GM18511 (cell line): ENCODE measurements around the gene SOD2.
"Not testable (repeated sequence)": the region's sequence is repeated elsewhere in the genome, so short reads cannot be mapped to it uniquely, and the experiment has no call there.

Experiments used
- ATAC-seq: cut with Tn5 transposase; IDR thresholded peaks from one replicate; pipeline ENCODE4 v1.9.1; 2021; ENCODE audit warnings: mild to moderate bottlenecking, moderate library complexity; ENCODE audit not compliant: unreplicated experiment

SOD2 gene

DNA sequence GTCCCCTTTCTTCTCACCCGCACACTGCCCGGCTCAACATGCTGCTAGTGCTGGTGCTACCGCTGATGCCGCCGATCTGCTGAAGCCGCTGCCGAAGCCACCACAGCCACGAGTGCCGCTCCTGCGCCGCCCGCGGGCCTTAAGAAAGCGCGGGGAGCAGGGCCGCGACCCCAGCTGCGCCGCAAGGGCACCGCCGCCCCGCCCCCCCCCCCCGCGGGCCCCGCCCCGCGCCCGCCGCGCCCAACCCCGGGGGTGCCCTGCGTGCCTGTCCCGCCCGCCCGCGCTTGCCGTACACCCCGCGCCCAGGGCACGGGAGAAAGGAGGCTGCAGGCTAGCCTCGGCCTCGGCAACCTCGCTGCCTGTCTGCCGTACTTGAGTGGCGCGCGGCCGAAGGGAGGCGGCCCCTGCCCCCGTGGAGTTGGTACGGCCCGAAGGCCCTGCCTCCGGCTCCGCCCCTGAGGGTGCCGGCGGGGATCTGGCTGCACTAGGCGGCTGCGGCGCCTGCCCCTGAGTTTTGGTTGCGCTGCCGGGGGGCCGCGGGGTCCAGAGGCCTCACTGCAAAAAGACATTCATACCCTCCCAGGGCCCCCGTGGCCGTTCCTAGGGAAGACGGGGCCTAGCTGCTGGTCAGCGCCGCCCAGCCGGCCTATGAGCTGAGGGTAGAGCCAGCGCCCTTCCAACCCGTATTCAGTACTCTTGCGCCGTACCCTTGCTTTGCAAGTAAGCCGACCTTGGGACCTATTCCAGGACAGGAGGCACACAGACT lies at the start of gene SOD2:
Gene SOD2 (minus strand): TSS at position 114 of the 766 bp plus-strand sequence. CDS start 74 bp downstream, at position 40.
- ATAC-seq = peak; percentile 81

DNA sequence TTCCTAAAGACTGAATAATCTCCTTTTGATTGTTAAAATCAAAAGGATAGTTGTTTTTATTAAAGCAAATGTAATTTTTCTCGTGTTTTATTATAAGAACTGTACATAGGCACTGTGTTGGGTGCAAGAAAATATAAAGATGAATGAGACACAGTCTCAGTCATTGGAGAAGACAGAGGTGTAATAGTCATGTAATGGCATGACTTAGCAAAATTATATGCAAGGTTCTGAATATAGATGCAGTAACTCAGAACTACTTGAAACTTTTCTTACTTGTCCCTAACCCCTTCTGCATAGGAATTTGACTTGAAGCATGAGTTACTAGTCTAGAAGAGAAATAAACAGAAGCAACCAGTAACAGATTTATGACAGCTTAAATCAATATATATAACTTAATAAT lies 49.1 kb upstream of the SOD2 start:
- no peak for ATAC-seq

DNA sequence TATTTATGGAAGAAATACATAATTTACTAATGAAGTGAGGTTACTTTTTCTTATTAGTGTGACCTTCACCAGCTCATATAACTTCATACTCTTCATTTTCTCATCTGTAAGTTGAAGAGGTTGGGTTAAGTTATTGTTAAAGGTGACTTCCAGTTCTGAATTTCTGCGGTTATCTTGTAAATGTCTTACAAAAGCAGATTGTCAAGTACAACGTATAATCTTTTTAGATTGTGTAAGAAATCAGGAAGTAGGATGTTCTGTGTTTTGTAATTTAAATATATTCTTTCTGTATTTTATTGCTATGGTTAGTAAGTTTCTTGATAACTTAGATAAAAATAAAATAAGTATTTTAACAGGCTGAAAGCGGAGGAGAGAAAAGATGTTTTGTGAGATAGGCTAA lies 46.3 kb upstream of the SOD2 start:
- no peak for ATAC-seq

DNA sequence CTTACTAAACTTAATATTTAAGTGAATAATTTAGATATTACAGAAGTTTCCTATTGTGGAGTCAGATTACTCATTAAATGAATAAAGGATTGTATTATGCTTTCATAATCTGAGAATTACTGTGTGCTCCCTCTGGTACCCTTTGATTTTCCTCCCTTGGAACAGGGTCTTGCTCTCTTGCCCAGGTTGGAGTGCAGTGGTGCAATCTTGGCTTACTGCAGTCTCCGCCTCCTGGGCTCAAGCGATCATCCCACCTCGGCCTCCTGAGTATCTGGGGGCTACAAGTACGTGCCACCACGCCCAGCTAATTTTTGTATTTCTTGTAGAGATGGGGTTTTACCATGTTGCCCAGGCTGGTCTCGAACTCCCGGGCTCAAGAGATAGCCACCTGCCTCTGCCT lies 43.9 kb upstream of the SOD2 start:
- ATAC-seq = no peak

DNA sequence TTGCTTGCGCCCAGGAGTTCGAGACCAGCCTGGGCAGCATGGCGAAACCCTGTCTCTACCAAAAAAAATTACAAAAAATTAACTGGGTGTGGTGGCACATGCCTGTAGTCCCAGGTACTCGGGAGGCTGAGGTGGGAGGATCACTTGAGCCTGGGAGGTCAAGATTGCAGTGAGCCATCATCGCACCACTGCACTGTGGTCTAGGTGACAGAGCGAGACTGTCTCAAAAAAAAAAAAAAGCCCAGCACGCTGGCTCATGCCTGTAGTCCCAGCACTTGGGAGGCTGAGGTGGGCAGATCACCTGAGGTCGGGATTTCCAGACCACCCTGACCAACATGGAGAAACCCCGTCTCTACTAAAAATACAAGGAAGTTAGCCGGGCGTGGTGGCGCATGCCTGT lies 40.4 kb upstream of the SOD2 start:
- ATAC-seq = not testable (repeated sequence)

DNA sequence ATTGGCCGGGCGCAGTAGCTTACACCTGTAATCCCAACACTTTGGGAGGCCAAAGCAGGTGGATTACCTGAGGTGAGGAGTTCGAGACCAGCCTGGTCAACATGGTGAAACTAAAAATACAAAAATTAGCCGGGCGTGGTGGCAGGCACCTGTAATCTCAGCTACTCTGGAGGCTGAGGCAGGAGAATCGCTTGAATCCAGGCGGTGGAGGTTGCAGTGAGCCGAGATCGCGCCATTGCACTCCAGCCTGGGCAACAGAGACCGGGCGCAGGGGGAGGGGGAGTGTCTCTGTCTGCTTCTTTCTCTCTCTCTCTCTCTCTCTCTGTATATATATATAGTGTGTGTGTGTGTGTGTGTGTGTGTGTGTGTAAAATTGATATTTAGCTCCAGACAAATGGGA lies 39.5 kb upstream of the SOD2 start:
- not testable (repeated sequence) for ATAC-seq

DNA sequence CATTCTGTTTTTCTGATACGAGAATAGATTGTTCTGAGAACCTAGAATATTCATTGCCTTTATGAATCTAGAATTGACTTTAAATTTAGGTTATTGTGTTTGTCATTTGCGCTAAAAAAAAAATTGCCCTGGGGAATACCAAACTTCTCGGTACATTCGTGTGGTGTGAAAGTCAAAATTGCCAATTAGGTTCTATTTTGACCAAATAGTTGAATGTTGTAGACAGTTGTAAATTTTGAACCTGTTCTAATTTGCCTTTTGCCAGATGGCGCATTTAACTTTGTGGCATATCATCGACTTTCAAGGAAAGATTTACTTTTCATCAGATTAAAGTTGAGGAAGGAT lies 37.3 kb upstream of the SOD2 start:
- ATAC-seq = no peak

DNA sequence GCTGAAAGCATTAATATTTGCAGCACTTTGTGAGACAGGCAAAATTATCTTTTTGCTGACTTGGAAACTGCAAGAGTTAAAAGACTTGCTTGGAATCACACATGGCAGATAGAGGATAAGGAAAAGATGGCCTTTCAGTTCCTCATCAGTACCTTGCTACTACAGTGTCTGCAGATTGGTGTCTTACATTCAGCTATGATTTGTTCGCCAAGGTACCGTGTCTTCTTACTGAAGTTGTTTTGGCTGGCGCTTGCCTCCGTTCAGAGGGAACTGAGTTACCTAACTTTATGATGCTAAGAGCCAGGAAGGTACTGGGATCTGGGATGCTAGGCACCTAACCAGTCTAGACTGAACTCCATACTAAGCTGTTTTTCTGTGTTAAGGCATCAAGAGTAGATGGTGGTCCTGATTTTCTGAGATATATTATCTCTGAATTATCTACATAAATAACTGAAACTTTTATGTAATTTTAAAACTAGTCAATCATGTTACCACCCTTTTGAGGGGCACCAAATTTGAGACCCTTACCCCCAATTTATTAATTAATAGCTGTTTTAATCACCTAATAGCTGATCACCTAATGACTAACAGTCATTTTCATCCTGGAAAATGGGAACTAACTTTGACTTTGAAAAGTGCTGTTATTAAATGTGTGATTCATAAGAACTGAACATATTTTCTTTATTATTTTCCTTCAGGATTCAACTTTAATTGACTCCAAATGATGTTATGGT lies 36.7 kb upstream of the SOD2 start:
- ATAC-seq = no peak

DNA sequence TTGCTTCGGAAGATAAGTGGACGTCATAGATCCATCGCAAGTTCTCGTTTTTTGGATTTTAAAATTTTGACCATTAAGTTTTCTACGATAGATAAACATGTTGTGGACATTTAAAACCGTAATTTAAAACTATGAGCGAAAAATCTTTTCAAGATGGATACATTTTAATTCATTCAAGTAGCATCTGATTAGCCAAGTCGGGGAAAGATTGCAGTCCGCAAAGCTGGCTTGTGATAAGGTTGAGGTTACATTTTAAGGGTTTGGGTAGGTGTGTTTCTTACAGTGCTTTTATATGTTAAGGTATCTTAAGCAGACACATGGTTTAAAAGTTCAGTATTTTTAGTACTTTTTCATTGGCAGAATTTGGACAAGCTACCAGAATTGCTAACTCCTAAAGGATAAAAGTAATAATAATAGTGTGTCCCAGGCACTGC lies 35.5 kb upstream of the SOD2 start:
- ATAC-seq = no peak

DNA sequence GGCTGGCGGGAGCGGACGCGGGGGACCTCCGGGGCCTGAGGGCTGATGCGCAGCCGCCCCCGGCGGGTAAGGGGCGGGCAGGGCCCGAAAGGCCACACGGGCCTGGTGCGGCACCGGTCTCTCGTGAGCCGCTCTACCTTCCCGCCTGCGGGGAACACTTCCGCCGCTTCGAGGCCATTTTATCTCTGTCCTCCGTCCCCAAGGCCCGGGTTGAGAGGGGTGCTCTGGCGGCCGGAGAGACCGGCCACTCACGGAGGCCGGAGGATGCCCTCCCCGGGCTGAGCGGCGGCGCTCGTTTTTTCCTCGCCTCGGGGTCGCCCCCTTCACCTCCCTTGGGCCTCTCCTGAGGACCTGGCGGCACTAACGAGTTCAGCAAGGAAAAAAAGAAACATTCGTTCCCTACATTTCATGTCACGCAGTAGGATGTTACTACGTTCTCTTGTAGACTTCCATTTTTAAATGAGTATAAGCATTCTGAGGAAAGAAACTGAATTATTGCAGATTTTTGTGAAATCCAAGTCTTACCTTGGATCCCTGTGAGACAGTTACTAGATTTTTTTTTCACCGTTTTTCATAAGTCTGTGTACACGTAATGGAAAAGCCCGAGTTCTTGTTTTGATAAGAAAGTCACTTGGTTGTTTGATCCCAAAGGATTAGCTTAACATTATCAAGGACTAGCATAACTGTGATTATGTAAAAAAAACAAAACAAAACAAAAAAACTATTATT lies 34.8 kb upstream of the SOD2 start:
- ATAC-seq = peak; percentile 39

DNA sequence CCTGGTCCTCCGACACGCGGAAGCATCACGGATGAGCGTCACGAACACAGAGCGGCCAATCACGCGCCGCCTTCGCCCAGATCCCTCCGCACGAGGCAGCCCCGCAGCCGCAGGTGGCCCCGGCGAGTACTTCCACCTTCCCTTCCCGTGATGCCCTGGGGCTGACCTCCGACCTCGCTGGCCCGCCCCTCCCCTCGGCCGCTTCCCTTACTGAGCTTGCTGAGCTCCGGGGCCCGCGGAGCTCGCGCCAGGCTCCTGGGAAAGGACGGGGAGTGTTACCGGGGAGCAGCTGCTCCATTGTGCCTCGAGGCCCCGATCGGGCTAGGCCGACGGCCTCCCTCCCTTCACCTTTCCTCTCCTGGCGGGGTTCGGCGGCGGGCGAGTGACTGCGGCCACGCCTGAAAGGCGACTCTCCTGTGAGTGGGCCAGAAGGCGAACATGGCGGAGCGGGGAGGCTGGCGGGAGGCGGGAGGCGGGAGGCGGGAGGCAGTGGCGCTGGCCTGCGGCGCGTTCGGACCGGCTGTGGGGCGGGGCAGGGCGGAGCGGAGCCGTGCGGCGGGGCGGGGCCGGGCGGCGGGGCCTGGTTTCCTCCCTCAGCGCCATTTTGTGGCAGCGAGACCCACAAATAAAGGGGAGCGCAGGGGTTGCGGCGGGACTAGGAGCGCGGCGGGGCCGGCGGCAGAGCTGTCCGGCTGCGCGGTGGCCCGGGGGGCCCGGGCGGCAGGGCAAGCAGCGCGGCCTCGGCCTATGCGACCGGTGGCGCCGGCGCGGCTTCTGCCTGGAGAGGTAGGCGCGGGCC lies 34.1 kb upstream of the SOD2 start, which contains the start of gene WTAP:
Gene WTAP (plus strand): TSS at position 589 of the 799 bp plus-strand sequence. CDS start 8,760 bp downstream, outside the sequence.
- ATAC-seq = peak; percentile 79

DNA sequence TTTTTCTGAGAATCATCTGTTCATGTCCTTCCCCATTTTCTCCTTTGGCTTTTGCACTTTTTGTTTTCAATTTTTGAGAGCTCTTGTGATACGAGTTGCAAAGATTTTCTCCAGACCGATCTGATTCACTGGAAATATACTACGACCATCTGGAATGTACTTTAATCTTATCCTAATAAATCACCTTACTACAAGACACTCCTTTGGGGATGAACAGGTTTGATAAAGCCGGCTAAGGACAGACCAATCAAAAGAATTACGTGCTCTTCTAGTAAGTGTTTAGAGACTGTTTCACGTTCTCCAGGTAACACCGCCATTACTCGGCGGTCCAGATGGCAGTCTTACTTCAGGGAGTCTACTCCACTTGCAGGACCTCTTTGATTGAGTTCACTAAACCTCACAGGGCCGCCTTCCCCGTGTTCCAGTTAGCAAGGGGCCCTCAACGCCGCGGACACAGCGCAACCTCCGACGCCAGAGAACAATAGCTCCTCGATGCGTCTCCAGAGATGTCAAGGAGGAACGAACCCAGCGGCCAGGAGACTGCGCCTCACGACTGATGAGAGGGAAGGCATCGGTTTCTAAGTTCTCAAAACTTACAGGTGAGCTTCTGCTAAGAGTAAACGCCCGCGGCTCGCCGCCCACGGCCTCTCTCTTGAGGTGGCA lies 33.3 kb upstream of the SOD2 start:
- ATAC-seq = peak; percentile 29

DNA sequence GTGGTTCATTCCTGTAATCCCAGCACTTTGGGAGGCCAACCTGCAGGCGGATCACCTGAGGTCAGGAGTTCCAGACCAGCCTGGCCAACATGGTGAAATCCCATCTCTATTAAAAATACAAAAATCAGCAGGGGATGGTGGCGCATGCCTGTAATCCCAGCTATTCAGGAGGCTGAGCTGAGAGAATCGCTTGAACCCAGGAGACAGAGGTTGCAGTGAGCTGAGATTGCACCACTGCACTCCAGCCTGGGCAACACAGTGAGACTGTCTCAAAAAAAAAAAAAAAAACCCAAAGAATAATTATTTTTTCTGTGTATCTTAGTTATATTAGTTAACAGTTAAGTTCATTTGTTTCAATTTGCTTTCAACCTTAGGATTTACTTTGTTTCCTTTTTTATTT lies 32.2 kb upstream of the SOD2 start:
- not testable (repeated sequence) for ATAC-seq

DNA sequence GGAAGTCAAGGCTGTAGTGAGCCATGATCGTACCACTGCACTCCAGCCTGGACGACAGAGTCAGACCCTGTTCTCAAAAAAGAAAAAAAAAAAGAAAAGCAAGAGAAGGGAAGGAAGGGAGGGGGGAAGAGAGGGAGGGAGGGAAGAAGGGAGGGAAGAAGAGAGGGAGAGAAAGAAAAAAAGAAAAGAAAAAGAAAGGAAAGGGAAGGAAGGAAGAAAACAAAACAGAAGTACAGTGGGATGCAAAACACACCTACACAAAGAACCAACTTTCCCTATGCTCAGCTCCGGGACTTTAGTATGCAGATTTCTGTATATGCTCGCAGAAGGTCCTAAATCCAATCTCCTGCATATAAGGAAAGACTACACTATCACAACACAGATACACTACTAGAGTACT lies 31.7 kb upstream of the SOD2 start:
- ATAC-seq = no peak

DNA sequence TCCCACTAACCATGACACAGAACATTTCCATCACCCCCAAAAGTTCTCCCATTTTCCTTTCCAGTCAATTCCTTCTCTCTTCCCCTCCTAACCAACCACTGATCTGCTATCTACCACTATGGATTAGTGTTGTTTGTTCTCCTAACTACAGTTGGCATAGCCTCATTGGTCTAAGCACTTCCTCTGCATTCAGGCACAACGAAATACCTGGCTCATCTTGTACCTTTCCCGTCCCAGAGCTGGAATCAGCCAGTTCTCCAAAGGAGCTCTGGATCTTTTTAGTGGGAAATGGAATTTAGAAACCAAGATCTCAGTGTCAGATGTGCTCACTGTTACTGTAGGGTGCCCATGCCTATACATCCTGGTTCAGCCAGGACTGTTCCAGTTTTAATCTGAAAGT lies 30.2 kb upstream of the SOD2 start:
- no peak for ATAC-seq

DNA sequence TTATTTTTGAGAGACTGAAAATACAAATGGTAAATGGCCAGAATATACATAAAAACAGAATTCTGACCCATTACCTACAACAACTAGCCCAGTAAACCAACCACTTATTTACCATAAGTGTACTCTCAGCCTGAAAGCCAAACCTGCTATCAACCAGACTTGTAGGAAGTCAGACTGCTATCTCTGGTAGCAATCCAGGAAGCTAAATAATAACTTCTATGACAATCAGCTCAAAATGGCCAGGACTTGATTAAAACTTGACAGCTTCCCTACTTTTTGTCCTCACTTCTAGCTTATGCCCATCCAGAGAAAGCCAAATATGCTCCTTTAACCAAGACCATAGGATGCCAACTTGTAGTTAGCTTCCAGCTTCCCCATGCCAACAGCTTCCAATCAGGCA lies 29.6 kb upstream of the SOD2 start:
- ATAC-seq = no peak

DNA sequence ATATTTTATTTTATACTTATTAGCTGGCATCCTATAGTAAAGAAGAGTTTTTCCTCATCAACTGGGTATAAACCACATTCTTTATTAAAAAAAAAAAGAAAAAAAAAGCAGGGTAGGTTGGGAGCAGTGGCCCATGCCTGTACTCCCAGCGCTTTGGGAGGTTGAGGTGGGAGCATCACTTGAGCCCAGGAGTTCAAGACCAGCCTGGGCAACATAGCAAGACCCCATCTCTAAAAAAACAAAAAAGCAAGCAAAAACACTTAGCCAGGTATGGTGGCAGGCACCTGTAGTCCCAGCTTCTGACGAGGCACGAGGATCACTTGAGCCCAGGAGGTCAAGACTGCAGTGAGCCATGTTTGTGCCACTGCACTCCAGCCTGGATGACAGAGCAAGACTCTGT lies 28.9 kb upstream of the SOD2 start:
- not testable (repeated sequence) for ATAC-seq

DNA sequence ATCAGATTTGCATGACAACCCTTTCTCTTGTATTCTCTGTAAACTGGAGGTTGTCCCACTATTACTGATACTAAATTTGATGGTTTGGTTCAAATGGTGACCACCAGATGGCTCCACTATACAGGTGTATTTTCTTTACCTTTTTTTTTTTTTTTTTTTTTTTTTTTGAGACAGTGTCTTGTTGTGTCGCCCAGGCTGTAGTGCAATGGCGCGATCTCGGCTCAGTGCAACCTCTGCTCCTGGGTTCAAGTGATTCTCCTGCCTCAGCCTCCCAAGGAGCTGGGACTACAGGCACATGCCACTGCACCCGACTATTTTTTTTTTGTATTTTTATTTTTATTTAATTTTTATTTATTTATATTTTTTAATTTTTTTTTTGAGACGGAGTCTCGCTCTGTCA lies 27.7 kb upstream of the SOD2 start:
- ATAC-seq = peak; percentile 50

DNA sequence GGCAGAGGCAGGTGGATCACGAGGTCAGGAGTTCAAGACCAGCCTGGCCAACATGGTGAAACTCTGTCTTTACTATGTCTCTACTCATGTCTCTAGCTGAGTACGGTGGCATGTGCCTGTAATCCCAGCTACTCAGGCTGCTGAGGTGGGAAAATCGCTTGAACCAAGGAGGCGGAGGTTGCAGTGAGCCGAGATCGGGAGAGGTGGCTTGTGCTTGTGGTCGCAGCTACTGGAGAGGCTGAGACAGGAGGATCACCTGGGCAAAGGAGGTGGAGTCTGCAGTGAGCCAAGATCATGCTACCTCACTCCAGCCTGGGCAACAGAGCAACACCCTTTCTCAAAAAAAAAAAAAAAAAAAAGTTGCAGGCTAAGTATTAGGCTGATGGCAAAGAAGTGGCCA lies 26.2 kb upstream of the SOD2 start:
- no peak for ATAC-seq

DNA sequence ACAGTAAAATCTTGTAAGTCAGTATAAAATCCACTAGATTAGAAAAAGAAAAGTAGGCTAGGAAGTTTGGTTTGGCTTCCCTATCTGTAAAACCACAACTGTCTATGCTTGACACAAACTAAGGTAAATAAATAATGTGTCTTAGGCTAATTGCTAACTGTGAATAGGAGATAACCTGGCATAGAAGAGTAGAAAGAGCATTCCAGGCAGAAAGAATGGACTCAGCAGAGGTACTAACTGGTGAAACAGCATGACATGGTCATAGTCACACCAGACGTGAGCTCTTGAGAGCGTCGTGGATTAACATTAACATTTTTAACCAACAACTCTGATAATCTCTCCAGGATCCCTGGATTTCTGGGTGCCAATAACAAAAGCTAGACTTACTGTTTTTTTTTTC lies 25.6 kb upstream of the SOD2 start:
- no peak for ATAC-seq
